Parietal lobe (tissue), 1 donor: ENCODE data around the gene PPM1F. TPM values are rescaled to one million over a fixed set of nuclear protein-coding genes. Genes with fewer than 3 reads are reported as not detected.

ENCODE experiments used
- total RNA-seq: library from RNA; depleted of rRNA; stranded (reverse); fragments of >200 nt; gene quantifications from one replicate; pipeline ENCODE4 v1.2.3, GENCODE V29; 2014

The PPM1F gene
- 30.7 TPM for total RNA-seq

DNA sequence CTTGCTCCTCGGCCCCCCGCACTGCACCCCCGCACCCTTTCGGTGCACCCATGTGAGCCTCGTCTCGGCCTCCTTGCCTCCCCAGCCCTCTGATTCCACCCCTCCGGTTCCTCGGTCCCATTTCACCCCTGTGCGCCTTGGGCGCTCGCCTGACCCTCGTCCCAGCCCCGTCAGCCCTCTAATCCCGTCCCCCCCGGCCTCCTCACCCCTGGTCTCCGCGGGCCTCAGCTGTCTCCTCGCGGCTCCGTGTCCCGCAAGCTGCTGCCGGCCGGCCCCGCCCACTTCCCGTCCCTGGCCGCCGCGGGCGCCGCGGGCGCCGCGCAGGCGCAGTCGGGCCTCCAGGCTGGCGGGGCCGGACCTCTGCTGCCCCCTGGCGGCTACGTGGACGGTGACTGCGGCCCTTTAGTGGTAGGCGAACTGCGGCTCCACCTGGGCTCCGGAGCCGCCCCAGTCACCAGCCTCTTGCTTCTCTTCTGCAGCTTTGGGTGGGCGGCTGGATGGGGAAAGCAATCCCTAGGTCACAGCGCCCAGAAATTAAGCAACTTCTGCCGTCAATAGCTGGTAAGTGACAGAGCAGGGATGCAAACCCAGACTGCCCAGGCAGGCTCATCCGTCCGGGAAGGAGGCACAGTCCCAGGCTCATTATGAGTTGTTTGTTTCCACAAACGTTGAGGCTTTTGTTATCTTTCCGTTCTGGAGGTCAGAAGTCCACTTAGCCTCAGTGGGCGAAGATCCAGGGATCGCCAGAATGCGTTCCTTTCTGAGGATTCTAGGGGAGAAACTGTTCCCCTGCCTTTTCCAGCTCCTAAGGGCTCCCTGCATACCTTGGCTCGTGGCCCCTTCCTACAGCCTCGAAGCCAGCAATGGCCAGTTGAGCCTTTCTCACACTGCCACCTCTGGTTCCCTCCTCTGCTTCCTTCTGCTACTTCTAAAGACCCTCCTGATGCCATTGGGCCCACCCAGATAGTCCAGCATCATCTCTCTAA, at the start of gene PPM1F:
TSS of gene PPM1F (minus strand) at position 263 of the 986 bp plus-strand sequence. CDS start 6,800 bp downstream, outside the sequence.

DNA sequence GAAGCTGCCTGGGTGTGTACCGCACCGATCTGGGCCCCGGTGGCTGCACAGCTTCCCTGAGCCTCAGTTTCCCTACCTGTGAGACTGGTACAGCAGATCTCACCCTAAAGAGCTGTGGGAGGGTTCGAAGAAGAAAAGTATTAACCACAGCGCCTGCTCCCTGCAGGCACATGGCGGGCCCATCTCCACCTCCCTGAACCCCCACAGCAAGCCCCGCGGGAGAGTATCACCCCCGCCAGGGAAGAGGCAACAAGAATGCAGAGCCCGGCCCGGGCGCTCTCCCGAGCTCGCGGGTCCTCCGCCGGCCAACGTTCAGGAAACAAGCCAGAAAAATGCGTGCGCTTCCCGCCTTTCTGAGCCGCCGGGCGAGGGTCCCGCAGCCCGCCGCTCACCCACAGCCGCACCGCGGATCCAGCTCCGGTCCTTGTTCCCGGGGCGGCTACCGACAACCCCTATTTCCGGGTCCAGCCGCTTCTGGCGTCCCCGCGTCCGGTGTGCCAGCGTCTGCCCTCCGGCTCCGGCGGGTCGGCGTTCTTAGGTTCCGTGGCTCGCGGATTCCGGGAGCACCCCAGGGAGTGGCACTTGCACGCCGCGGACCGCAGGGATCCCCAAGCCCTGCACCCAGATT, 29.8 kb upstream of the PPM1F start, which contains the start of gene TOP3B:
TSS of gene TOP3B (minus strand) at position 450 of the 628 bp plus-strand sequence. CDS start 7,078 bp downstream, outside the sequence.

Other genes starting within 250 kb of the PPM1F start
- 89.5 TPM for gene YPEL1, start 217.1 kb downstream of the PPM1F start, total RNA-seq
- gene MAPK1, start 85.2 kb downstream of the PPM1F start, total RNA-seq, result 77.9 TPM
- gene TOP3B, start 29.9 kb upstream of the PPM1F start, total RNA-seq, result 49.1 TPM